NCI-H748 treated with DMSO at 0.1 percent for 48 hours (cell line): ENCODE measurements around the gene ITGAE.

Source experiments
- DNase-seq: peaks from one replicate; lab custom pipeline; 2025; lab: John Stamatoyannopoulos, UW

Gene ITGAE

DNA sequence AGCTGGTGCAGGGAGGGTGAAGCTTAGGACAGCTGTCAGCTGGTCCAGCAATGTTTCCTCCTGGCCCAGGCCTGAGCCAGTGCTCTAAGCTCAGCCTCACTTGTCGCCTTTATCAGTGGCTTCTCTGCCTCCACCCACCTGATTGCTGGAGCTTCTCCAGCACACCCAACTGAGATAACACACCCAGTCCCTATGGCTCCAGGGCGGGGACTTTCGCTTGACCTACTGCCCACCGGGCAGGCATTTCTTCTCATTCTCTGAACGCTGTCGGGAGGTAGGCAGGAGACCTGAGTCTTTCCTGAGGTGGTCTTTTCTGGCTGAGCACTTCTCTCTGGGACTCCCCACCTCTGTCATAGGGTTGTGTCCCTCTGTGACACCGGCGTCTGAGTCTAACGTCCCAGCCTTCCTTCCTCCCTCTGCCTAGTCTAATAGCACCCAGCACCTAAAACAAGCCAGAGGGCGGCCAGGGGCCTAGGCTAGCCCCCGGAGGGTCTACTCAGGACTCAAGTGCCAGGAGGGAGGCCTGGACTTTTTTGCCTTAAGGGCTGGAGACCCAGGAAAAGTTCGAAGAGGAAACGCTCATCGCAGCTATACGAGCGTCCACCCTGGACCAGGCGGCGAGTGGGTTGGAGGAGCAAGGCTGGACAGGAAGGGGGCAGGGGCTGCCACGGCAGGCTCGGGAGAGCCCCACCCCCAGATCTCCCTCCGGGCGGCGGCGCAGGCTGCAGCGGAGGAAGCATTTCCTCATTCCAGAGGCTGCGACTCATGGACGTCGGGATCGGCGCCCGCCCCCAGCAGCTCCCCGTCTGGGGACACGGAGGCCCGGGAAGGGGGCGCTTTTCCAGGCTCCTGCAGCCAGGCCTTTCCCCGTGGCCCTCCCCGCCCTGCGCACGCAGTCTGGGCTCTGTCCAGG is 133.4 kb downstream of the ITGAE start:
- peak; percentile 46 for DNase-seq

DNA sequence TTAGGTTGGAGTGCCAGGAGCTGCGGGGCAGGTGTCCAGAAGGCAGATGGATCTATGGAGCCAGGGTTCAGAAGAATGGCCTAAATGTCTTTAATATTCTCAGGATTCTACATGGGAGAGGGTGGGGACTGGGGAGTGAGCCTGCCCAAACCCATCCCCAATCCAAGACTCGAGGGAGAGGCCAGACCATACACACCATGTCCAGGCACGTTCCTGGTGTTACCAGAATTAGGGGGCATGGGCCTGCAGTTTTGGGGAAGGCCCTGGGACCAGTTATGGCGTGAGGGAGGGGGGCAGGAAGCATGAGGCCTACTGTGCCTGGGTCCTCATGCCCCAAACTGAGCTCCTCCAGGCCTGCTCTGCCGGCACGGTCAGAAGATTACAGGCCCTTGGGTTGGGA is 134.5 kb downstream of the ITGAE start:
- no peak for DNase-seq

DNA sequence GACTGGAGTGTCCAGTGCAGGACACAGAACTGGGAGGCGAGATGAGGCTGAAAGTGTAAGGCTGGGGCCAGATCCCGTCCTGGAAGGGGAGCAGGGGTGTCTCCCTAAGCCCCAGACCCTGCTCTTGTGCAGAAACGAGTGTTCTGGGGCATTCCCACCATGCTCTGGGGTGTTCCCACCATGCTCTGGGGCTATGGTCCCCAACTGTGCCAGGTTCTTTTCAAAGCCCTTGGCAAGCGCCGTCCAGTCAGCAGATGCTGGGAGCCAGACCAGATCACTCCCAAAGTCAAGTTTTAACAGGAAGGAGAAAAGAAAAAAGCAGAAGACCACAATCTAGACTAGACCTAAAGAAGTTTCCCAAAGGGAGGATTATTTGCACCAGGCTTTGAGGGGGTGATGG is 135.2 kb downstream of the ITGAE start:
- DNase-seq, result no peak
